GM23248 (cell line): ENCODE measurements around the gene AP4E1.

Experiments
- EZH2 ChIP-seq: fragments of 200-600 bp; sonication (generic); IDR thresholded peaks from 2 replicates; pipeline ENCODE4 v1.6.1; 2018; ENCODE audit warnings: antibody characterized with exemption, mild to moderate bottlenecking; ENCODE audit not compliant: insufficient read depth, poor library complexity, severe bottlenecking
- EZH2phosphoT487 ChIP-seq: fragments of 200-600 bp; sonication (generic); IDR thresholded peaks from 2 replicates; pipeline ENCODE4 v1.6.1; 2018; ENCODE audit warnings: antibody characterized with exemption, moderate library complexity, mild to moderate bottlenecking, low read depth; ENCODE audit not compliant: insufficient read depth

- TF ChIP-seq EZH2phosphoT487, result no peak
- no peak for TF ChIP-seq EZH2
Observed at GRCh38 chr15:51049081-51049480, 140.6 kb downstream of the AP4E1 start.
